NCI-H2227 (cell line): ENCODE measurements around the gene BOD1L1.
"Not testable (repeated sequence)": the region's sequence is repeated elsewhere in the genome, so short reads cannot be mapped to it uniquely, and the experiment has no call there.

Experiments
- DNase-seq: peaks from one replicate; lab custom pipeline; 2025; ENCODE audit not compliant: unreplicated experiment; lab: John Stamatoyannopoulos, UW

Gene BOD1L1

DNA sequence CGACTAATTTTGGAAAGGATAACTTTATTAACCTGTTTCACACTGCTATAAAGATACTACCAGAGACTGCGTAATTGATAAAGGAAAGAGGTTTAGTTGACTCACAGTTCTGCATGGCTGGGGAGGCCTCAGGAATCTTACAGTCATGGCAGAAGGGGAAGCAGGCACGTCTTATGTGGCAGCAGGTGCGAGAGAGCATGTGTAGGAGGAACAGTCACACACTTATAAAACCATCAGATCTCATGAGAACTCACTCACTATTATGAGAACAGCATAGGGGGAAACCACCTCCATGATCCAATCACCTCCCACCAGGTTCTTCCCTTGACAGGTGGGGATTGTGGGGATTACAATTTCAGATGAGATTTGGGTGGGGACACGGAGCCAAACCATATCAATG lies 67.4 kb downstream of the BOD1L1 start:
- not testable (repeated sequence) for DNase-seq

DNA sequence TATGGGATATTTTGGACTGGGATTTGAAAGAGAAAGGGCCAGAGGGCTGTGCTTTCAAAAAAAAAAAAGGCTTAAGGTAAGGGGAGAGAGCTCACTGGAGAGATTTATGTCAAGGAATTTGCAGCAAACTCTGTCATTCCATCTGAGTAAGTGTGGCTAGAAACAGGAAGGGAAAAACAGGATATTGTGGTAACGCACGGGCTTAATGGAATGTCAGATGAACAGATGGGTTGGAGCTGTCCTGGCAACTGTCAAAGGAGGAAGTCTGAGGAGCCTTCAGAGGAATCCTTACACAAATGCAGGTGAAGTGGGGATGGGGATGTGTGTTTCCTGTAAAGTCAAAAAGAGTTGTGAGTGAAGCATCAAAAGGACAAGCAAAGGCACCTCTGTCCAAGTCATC lies 68.1 kb downstream of the BOD1L1 start:
- no peak for DNase-seq

DNA sequence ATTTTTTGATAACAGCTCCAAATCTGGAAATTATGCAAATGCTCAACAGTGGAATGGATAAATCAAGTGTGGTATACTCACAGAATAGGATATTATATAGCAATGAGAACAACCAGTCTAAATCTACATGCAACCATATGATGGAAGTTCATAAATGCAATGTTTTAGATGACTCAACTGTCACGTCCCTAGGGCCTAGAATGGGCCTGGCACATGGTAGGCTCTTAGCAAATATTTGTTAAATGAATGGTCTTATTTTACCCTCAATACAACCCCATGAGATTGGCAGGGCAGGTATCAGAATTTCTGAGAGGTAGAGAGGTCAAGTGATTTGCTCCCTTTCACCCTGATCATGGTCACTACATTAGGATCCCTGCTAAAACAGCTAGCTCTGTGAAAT lies 68.6 kb downstream of the BOD1L1 start:
- no peak for DNase-seq

DNA sequence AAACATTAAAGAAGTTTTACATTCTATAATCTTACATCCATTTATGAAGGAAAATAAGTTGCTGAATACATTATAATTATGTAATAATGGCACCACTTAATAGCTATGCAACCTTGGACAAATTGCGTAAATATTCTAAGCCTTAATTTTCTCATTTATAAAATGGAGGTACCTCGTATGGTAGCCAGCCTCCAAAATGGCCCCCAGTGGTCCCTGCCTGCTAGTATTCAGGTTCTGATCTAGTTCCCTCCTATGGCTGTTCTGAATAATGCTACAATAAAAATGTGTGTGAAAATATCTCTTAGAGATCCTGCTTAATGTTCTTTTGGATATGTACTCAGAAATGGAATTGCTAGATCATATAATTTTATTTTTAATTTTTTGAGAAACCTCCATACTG lies 72.2 kb downstream of the BOD1L1 start:
- no peak for DNase-seq

DNA sequence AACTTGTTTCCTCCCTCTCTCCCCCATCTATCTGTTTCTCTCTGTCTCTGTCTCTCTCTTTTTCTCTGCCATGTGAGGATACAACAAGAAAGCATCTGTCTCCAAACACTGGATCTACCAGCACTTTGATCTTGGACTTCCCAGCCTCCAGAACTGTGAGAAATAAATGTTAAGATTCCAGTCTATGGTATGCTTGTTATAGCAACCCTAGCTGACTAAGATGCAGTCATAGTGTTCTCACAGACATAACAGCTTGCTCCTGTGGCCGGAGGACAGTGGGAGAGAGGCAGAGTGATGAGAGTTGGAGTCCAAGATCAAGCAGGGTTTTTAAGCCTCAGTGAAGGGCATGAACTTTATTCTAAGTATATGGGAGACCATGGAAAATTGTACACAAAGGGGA lies 74.4 kb downstream of the BOD1L1 start:
- DNase-seq, result no peak

DNA sequence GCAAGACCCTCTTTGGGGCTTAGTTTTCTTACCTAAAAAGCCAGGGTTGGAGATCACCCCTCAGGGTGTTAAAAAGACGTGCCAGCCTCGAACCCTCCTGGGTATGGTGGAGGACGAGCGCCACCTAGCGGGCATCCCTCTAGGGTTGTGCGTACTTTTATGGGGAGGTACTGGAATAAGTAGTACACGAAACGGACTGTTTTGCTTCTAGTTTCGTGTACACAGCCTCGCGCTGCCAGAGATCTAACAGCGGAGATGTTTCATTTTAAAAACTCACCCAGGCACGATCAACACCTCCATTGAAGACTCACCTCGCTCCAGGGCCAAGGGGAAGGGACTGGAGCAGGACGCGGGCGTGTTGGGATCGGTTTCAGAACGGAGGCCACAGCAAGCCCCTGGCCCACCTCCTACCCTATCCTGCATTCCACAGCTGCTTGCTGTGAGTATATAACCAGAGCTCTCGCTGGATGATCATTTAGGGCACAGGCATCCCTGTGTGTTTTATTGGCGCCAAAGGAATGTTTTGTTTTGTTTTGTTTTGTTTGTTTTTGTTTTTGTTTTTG lies 78.5 kb downstream of the BOD1L1 start:
- peak; percentile 77 for DNase-seq

DNA sequence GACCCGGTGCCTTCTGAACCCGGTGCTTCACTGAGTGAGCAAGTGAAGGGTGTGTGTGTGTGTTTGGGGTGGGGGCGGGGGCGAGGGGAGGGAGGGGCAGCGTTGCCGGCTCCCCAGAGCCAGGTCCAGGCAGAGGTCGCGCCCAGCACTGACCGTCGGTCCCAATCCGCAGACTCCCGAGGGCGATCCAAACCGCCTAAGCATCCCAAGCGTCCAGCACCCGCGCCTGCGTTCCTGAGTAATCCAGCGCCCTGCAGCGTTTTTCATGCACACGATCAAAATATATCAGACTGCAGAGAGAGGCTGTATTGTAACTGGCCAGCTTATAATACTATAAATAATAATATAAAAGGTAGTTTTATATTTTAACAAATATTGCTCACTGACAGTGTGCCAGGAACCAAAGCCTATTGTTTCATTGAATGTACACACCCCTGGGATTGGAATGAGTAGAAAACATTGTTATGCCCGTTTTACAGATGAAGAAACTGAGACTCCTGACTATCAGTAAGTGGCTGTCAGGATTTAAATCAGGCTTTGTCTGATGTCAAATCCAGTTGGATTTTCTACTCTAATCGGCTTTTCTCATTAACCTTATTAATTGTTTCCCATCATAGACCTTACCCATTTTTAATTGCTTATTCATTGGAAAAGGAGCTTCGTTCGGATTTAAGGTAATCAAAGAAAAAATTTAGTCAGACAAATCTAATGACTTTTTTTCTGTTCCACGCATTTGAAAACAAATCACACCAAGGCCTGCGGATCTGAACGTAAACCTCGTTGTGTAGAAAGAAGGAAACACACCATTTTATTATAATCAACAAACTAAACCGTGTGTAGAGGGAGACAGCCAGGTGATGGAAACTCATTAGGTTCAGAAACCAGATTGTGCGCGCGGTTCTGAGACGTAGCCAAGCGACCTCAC lies 79.2 kb downstream of the BOD1L1 start:
- no peak for DNase-seq

DNA sequence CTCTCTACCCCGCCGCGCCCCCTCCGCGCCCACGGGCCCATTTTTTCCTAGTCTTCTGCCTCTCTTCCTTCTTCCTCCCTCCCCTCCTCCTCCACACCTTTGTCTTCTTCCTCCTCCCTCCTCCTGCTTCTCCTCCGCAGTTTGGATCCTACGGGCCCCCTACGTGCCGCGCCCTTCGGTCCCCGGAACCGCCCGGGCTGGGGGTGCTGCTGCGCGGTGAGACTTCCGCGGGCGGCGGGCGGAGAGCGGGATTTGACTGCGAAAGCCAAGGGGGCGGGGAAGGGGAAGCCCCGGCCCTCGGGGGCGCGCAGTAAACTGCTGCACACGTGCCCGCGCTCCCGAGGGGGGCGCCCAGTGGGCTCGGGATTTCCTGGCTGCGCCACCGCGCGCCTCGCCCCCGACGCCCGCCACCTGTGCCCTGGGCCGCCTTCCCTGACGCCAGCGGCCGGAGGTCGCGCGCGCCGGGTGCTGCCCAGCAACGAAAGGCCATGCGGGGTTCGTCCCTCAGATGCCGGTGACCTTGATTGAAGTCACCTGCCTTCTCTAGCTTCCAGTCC lies 80.0 kb downstream of the BOD1L1 start:
- peak; percentile 11 for DNase-seq

DNA sequence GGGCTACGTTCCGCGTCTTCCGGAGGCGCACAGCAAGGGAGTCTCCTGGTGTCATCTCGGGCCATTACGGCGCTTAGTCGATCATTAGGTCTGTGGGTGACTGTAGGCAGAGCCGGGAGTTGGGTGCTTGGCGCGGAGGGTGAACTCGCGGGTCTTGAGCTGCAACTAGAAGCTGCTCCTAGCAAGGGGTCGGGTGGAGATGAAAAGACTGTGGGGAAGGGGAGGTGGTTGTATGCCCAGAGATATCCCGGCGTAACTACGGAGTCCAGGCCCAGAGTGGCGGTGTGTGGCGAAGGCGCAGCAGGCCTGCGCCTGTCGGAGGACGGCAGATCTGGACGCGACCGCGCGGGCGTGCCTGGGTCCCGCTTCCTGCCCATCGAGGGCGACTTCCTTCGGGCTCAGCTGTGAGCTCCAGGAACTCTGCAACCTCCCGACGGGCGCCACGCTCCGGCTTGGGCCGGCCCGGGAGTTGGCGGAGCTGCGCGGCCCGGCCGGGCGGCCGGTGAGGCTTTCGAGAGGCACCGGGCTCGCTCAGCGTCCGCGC lies 80.5 kb downstream of the BOD1L1 start:
- DNase-seq, result no peak

DNA sequence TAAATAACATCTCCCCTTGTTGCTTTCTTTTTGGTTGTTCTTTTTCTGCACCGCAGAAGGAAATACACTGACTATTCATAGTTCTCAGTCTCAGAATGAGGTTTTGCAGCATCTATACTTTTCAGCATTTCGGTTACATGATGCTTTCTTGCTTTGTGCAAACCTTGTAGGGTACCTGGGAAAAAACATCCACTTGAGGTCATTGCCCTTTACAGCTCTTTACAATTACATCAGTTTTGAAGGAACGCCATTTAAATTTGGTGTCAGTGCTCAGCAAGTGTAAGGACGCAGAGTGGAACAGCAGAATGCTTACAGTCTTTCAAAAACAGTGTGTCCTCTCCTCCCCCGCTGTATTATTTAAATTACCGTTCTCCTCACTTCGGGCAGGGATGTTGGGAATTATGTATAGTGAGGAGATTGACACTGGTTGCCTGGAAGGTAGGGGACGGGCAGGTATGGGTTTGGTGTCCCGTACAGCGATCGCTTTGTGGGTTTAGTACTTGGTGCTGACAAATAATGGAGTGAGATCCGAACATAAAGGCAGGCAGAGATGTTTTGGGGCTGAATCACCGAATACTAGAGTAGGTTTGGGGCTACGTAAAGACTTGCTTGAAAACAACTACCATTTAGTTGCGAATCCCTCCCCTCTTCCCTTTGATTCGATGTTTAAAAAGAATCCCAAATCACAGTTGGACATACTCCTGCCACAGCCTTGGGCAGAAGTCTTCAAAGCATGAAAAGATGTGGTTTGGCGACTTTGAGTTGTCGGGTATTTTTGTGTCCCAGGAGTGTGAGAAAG lies 81.2 kb downstream of the BOD1L1 start:
- no peak for DNase-seq

DNA sequence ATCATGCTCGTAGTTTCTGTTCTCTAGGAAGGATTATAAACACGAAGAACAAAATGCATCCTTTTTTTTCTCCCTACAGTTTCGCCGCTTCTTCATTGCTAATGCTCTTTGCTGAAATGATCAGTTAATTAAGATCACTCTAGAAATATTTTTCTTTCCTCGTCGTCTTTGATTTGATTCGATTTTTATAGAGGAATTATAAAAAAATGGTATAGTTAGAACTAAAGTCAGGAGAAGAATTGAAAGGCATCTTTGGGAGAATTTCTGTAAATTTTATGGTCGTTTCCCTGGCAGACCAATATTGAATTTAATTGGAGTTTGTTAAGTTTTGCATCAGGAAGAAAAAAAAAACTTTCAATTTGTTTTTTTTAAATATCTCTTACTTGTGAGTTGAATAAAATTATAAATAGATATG lies 82.1 kb downstream of the BOD1L1 start:
- no peak for DNase-seq

DNA sequence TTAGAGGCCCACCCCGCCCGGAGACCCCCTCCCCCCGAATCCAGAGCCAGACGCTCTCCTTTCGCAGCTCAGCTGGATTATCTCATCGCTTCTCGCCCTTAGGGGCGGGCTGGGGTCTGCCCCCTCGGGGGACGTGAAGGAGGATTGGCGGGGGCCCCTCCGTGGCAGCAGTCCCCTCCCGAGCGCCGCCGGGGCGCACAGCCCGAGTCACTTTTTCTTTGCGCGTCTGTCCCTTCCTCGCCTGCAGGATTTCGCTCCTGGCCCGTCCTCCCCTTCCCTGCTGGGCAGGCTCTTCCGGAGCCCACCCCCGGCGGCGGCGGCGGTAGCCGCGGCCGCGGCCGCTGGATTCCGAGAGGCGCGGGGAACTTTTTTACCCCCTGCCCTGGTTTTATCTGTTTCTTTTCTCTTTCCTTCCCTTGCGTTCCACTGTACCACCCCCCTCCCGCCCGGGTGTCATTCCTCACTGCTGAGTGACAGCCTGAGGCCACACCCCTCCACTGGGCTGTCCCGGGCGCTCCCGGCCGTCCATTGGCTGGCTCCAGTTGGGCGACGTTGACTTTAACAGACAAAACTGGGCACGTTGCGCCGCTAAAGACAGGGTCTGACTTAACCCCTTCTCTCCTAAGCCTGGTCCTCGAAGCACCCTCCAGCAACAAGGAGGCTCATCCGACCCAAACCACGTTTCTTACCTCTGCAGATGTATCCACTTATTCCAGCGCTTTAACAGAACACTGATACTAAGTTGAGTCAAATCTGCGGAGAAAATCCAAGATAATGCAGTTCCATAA lies 82.7 kb downstream of the BOD1L1 start:
- DNase-seq, result peak; percentile 69

DNA sequence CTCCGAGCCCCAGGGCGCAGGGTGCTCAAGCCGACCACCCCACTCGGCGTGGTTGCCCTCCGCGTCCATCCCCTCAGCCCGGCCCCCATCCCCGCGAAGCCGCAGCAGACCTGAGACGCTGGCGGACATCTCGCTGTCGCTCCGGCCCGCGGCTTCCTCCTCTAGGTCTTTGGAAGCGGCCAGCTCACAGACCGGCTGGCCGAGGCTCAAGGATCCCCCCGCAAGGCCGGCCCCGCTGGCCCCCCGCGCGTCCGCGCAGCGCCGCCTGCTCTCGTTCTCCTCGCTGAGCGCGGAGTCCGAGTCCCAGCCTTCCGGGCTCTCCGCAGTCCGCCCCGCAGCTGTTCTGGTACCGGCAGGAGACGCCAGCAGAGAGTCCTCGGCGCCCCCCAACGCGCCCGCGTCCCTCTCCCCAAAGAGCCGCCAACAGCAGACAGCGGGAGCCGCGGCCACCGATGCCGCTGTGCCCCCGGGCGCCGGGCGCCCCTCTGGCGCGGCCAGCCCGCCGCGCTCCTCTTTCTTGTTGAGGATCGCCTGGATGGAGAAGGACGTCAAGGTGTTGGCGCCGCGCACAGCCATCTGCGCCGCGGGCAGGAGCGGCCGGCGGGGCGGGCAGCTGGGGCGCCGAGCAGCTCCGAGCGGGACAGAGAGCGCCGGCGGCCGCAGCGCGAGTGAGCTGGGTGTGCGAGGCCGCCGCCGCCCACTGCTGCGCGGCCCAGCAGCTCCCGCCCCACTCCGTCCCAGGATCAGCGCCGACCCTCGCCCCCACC lies 83.5 kb downstream of the BOD1L1 start, which contains the start of gene NKX3-2:
Gene NKX3-2, minus strand, starts transcription at position 670 of the 767 bp plus-strand sequence. Its CDS starts 94 bp downstream, at position 576.
- peak; percentile 15 for DNase-seq

DNA sequence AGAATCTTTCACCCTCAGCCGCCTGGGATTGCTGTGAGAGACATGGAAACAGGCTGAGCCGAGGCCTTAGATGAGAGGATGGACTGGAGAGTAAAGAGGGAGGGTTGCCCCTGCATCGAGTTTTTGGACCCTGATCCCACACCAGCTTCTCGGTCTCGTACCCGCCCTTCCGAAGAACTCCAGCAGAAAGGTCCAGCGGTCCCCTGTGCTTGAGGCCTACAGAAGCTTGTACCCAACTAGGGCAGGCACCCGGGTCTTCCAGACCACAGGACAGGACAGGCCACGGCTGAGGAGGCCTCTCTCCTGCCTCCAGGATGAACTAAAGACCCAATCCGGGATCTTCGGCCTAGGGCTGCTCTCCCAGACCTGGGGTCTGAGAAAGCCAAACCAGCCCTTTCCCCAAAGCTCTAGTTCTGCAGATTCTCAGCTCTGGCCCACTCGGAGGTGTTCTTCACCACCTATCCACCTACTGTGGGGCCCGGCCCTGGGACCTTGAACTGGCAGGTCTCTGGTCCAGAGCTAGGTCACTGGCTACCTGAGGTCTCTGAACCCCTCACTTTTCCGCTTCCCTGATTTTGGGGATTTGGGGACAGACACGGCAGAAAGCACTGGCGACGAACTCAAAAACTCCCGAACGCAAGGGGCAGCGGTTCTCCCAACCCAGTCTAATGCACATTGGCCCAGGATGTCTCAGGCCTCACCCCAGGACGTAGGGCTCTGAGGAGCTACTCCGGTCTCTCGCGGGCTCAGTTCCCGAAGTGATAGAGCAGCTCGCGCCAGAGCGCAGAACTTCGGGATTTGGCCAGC lies 84.3 kb downstream of the BOD1L1 start:
- DNase-seq, result no peak

DNA sequence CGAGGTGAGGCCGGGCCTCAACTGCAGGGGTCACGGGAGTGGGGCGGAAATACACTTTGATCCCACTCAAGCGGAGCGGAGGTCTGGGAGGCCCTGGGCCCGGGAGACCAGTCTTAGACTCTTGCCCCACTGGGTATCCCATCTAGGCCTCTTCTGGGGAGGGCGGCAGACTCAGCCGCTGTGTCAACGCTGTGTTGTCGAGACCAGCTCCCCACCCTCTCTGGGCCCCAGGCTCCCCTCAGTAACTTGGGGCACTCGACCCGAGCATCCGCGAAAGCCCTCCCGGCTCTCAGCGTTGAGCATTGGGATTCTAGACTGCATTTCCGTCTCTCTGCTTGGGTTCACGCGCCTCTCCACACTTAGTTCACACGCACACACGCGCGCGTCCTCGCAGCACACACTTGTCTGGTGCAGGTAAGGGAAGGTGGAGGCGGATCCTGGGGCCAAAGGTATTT lies 84.9 kb downstream of the BOD1L1 start:
- no peak for DNase-seq

DNA sequence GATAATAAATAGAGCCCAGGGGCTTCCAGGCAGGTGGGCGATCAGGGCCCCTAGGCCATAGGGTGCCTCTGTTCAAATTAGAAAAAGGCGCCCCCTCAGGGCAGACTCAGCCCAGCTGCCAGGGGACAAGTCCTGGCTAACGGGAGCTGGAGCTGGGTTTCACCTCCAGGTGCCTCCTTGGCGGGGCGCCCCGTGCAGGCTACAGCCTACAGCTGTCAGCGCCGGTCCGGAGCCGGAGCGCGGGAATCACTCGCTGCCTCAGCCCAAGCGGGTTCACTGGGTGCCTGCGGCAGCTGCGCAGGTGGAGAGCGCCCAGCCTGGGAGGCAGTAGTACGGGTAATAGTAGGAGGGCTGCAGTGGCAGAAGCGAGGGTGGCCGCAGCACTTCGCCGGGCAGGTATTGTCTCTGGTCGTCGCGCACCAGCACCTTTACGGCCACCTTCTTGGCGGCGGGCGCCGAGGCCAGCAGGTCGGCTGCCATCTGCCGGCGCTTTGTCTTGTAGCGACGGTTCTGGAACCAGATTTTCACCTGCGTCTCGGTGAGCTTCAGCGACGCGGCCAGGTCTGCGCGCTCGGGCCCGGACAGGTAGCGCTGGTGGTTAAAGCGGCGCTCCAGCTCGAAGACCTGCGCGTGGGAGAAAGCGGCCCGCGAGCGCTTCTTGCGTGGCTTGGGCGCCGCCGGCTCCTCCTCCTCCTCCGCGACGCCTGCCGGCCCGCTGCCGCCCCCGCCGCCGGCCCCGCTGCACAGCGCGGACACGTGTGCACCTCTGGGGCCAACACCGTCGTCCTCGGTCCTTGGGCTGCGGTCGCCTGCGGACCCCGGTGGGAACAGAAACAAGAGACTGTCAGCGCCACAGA lies 85.6 kb downstream of the BOD1L1 start:
- DNase-seq, result no peak

DNA sequence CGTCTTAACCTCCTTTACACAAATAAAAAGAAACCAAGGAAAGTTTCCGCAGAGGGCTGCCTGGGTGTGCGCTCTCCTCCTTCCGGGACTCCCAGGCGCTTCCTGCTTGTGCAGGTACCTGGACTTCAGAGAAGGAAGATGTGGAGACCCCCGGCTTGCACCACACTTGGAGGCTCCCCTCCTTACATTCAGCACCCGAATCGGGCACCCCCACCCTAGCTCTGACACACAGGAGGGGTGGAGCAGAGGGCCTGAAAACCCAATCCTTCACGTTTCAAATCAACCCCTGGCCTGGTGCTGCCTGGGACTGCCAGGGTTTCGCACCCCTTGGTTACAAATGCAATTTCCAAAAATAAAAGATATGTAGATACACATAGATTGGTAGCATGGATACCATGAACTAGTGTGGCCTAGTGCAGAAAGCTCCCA lies 86.3 kb downstream of the BOD1L1 start:
- no peak for DNase-seq
